GM19043 (cell line): ENCODE measurements around the gene DIDO1.

ENCODE experiments used
- ATAC-seq: cut with Tn5 transposase; IDR thresholded peaks from one replicate; pipeline ENCODE4 v1.9.1; 2021; ENCODE audit warnings: low read depth; ENCODE audit not compliant: unreplicated experiment

Gene DIDO1

GRCh38 chr20:62898093-62898964, 28.0 kb downstream of the DIDO1 start:
- no peak for ATAC-seq

GRCh38 chr20:62897666-62898065, 28.6 kb downstream of the DIDO1 start:
- no peak for ATAC-seq

GRCh38 chr20:62896526-62896925, 29.8 kb downstream of the DIDO1 start:
- no peak for ATAC-seq

GRCh38 chr20:62895539-62895938, 30.8 kb downstream of the DIDO1 start:
- ATAC-seq = no peak

- no peak for ATAC-seq
Measured at GRCh38 chr20:62894261-62894660, 32.0 kb downstream of the DIDO1 start.

- no peak for ATAC-seq
Measured at GRCh38 chr20:62893700-62894099, 32.6 kb downstream of the DIDO1 start.

- no peak for ATAC-seq
Measured at GRCh38 chr20:62892348-62893304, 33.7 kb downstream of the DIDO1 start.

- ATAC-seq = no peak
Measured at GRCh38 chr20:62891111-62891510, 35.2 kb downstream of the DIDO1 start.

- ATAC-seq = no peak
Measured at GRCh38 chr20:62890444-62890843, 35.9 kb downstream of the DIDO1 start.

- ATAC-seq = no peak
Measured at GRCh38 chr20:62889871-62890270, 36.4 kb downstream of the DIDO1 start.

GRCh38 chr20:62889411-62889810, 36.9 kb downstream of the DIDO1 start:
- no peak for ATAC-seq

GRCh38 chr20:62888910-62889309, 37.4 kb downstream of the DIDO1 start:
- ATAC-seq = no peak

GRCh38 chr20:62888406-62888805, 37.9 kb downstream of the DIDO1 start:
- no peak for ATAC-seq

- ATAC-seq = no peak
Measured at GRCh38 chr20:62887860-62888239, 38.5 kb downstream of the DIDO1 start.

GRCh38 chr20:62887152-62887859, 39.0 kb downstream of the DIDO1 start:
- ATAC-seq = no peak

GRCh38 chr20:62886709-62887058, 39.6 kb downstream of the DIDO1 start:
- no peak for ATAC-seq

GRCh38 chr20:62885896-62886708, 40.2 kb downstream of the DIDO1 start:
- ATAC-seq = no peak

- no peak for ATAC-seq
Measured at GRCh38 chr20:62885046-62885895, 41.0 kb downstream of the DIDO1 start.

GRCh38 chr20:62884556-62884955, 41.7 kb downstream of the DIDO1 start:
- no peak for ATAC-seq
